ENCODE measurements around the gene PHACTR1.

DNA sequence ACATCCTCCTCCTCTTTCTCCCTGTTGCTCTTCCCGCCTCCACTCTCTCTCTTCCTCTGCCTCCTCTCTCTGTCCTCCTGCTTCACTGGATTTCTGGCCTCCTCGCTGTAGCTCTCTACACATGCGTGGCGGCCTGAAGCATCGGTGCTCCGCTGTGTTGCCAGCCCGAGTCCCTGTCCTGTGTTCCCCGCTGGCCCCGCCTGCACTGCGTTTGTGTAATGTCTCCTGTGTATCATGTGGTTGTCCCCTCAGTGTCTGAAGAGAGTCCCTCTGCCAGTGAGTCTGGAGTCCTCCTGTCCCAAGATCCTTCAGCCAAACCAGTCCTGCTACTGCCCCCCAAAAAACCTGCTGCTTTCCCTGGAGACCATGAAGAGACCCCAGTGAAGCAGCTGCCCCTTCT is 468.0 kb downstream of the PHACTR1 start:
- TF ChIP-seq, protein P1, sequence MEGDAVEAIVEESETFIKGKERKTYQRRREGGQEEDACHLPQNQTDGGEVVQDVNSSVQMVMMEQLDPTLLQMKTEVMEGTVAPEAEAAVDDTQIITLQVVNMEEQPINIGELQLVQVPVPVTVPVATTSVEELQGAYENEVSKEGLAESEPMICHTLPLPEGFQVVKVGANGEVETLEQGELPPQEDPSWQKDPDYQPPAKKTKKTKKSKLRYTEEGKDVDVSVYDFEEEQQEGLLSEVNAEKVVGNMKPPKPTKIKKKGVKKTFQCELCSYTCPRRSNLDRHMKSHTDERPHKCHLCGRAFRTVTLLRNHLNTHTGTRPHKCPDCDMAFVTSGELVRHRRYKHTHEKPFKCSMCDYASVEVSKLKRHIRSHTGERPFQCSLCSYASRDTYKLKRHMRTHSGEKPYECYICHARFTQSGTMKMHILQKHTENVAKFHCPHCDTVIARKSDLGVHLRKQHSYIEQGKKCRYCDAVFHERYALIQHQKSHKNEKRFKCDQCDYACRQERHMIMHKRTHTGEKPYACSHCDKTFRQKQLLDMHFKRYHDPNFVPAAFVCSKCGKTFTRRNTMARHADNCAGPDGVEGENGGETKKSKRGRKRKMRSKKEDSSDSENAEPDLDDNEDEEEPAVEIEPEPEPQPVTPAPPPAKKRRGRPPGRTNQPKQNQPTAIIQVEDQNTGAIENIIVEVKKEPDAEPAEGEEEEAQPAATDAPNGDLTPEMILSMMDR (conservative IDR thresholded peaks at IDR 0.05 in 1 of 2, IDR thresholded peaks at IDR 0.05 in 1 of 2; ENCODE audit: low read depth in 1 of 2, low read length in 2 of 2): no peak
- no peak for TF ChIP-seq EZH2 (IDR thresholded peaks at IDR 0.05; ENCODE audit: low read length, missing control alignments)

Measured in fibroblast of lung (primary cell).